CD4-positive, alpha-beta T cell treated with Interleukin-17A for 1 hour (primary cell): ENCODE results near the gene ZSCAN10.
"Not testable (repeated sequence)": the region's sequence is repeated elsewhere in the genome, so short reads cannot be mapped to it uniquely, and the experiment has no call there.

Source experiments
- DNase-seq: peaks from one replicate; pipeline ENCODE4 v3.0.0-alpha.2; 2020

ZSCAN10 gene

GRCh38 chr16:3059041-3059722 lies 39.9 kb downstream of the ZSCAN10 start:
- peak; percentile 88 for DNase-seq

DNA sequence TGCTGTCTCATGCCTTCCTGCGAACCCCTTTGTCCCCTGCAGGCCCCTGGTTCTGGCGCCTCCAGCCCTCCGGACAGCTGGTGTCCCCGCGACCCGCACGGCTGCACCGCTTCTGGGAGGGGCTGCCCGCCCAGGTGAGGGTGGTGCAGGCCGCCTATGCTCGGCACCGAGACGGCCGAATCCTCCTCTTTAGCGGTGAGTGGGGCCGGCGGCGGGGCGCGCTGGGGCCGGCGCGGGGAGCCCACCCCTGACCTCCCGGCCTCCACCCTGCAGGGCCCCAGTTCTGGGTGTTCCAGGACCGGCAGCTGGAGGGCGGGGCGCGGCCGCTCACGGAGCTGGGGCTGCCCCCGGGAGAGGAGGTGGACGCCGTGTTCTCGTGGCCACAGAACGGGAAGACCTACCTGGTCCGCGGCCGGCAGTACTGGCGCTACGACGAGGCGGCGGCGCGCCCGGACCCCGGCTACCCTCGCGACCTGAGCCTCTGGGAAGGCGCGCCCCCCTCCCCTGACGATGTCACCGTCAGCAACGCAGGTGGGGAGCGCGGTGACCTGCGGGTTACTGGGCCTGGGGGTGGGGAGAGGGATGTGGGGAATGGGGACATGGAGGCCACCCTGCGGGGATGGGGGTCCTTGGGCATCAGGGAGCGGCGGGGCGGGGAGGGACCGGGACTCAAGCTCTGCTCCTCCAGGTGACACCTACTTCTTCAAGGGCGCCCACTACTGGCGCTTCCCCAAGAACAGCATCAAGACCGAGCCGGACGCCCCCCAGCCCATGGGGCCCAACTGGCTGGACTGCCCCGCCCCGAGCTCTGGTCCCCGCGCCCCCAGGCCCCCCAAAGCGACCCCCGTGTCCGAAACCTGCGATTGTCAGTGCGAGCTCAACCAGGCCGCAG lies 40.7 kb downstream of the ZSCAN10 start:
- peak; percentile 57 for DNase-seq

GRCh38 chr16:3057181-3058138 lies 41.6 kb downstream of the ZSCAN10 start:
- no peak for DNase-seq

- DNase-seq = no peak
These were observed 42.5 kb downstream of the ZSCAN10 start for GRCh38 chr16:3056336-3057180.

- DNase-seq = not testable (repeated sequence)
These were observed 43.4 kb downstream of the ZSCAN10 start for GRCh38 chr16:3055734-3056115.

DNA sequence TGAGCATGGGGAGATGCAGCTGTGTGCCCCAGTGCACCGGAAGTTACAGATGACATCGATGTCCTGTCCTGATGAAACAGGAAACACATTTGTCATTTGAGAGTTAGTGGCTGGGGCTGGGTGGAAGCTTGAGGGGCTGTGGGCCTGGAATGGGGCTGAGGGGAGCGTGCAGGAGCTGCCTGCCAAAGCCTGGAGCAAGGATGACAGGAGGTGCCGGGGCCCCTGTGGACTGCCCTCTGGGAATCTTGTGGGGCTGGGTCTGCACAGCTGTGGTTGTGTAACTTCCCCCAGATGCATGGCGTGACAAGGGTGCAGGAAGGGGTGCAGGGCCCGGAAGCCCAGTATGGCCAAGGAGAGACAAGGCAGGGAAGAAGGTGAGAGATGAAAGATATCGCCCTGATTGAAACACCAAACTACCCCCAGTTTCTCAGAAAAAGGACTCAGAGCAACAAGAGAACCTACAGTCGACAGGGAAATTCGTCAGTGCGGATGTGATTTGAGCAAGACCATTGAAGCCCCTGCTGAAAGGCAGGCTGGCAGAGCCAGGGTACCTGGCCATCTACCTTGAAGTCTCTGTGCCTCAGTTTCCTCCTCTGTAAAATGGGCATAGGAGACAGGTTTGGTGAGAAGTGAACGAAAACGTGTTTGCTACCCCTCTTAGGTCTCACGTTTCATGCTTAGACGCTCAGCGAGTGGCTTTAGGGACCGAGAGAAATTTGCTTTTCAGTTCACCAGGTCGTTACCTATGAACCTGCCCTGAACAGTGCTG lies 43.9 kb downstream of the ZSCAN10 start:
- no peak for DNase-seq

DNA sequence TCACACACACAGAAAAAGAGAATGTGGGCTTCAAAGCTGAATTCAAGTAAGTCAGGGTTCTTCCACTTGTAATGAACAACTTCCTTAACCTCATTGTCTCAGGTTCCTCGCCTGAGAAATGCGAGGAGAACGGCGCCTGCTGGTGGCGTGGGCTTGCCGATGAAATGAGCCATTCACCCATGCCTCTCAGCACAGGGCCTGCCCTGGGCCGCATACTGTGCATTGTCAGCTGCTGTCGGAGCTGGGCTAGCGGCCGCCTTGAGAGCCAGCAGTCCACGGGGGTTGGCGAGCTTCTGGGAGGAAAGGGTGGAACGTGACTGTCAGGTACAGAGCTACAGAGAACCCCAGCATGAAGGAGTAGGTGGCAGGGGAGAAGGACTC lies 45.8 kb downstream of the ZSCAN10 start:
- DNase-seq = not testable (repeated sequence)

GRCh38 chr16:3052571-3053329 lies 46.3 kb downstream of the ZSCAN10 start:
- not testable (repeated sequence) for DNase-seq

- no peak for DNase-seq
These were observed 47.6 kb downstream of the ZSCAN10 start for GRCh38 chr16:3051494-3051893.

- DNase-seq = no peak
These were observed 48.1 kb downstream of the ZSCAN10 start for GRCh38 chr16:3051009-3051408.

GRCh38 chr16:3050487-3050886 lies 48.6 kb downstream of the ZSCAN10 start:
- no peak for DNase-seq

DNA sequence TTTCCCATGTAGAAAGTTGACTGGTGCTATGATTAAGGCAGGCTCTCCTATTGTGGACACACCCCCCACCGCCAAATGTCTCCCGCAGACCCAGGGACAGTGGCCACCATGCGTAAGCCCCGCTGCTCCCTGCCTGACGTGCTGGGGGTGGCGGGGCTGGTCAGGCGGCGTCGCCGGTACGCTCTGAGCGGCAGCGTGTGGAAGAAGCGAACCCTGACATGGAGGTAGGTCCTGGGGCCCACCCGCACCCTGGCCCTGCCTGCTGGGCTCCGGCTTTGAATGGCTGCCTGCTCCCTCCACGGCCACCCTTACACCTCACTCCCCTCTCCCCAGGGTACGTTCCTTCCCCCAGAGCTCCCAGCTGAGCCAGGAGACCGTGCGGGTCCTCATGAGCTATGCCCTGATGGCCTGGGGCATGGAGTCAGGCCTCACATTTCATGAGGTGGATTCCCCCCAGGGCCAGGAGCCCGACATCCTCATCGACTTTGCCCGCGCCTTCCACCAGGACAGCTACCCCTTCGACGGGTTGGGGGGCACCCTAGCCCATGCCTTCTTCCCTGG lies 49.1 kb downstream of the ZSCAN10 start:
- no peak for DNase-seq

GRCh38 chr16:3047387-3047720 lies 51.7 kb downstream of the ZSCAN10 start:
- no peak for DNase-seq

- DNase-seq = no peak
These were observed 52.3 kb downstream of the ZSCAN10 start for GRCh38 chr16:3046641-3047386.

- DNase-seq = no peak
These were observed 53.1 kb downstream of the ZSCAN10 start, which contains the start of gene MMP25 for GRCh38 chr16:3045758-3046640. Gene MMP25, plus strand, starts transcription at chr16:3046561. Its CDS starts 357 bp downstream, at chr16:3046918.

GRCh38 chr16:3044708-3045107 lies 54.4 kb downstream of the ZSCAN10 start:
- no peak for DNase-seq

- no peak for DNase-seq
These were observed 56.7 kb downstream of the ZSCAN10 start for GRCh38 chr16:3042376-3042775.

- no peak for DNase-seq
These were observed 60.2 kb downstream of the ZSCAN10 start for GRCh38 chr16:3038896-3039295.
